Measurements from ENCODE around the gene ZNF770. TPM values are rescaled to one million over a fixed set of nuclear protein-coding genes. Genes with fewer than 3 reads are reported as not detected.

ZNF770 gene
- total RNA-seq, 2 experiments from 2014 or later: 37.7 to 46.7 TPM

Other genes with a start within 250 kb of the ZNF770 start
- gene GJD2, start 233.3 kb downstream of the ZNF770 start, total RNA-seq: not detected
- gene ACTC1, start 192.7 kb downstream of the ZNF770 start, total RNA-seq: not detected
- gene AQR, start 18.5 kb downstream of the ZNF770 start, total RNA-seq: 10 to 100 TPM; 35.5 to 43.7 TPM
- not detected for gene NANOGP8, start 97.0 kb upstream of the ZNF770 start, total RNA-seq